GM12873 (cell line): ENCODE results near the gene B3GNT3.

ENCODE experiments used
- TF ChIP-seq, protein P1 (sequence below): IDR thresholded peaks from 2 replicates; pipeline ENCODE4 v1.5.1; 2012; ENCODE audit warnings: low read depth, mild to moderate bottlenecking, moderate library complexity, low read length, control low read depth; ENCODE audit not compliant: insufficient read depth; ENCODE audit errors: missing control alignments

Gene B3GNT3

DNA sequence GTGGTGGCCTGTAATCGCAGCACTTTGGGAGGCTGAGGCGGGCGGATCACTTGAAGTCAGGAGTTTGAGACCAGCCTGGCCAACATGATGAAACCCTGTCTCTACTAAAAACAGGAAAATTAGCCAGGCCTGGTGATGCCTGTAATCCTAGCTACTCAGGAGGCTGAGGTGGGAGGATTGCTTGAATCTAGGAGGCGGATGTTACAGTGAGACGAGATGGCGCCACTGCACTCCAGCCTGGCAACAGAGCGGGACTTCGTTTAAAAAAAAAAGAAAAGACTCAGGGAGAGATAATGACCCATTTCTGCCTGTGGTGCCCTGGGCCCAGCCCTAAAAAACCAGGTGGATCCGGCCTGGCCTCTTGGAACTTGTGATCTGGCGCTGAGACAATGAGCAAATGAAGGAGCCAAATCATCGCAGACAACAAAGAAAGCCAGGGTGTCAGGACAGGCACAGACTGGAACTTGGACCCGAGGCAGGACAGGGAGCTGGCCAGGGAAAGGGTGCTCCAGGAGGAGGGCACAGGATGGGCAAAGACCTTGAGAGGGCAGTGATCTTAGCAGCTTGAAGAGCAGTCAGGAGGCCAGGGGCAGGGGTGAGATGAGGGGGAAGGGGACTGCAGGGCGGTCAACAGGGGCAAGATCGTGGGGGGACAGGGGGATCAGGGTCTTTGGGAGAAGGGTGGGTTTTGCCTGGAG is 53.8 kb downstream of the B3GNT3 start:
- TF ChIP-seq, protein P1, sequence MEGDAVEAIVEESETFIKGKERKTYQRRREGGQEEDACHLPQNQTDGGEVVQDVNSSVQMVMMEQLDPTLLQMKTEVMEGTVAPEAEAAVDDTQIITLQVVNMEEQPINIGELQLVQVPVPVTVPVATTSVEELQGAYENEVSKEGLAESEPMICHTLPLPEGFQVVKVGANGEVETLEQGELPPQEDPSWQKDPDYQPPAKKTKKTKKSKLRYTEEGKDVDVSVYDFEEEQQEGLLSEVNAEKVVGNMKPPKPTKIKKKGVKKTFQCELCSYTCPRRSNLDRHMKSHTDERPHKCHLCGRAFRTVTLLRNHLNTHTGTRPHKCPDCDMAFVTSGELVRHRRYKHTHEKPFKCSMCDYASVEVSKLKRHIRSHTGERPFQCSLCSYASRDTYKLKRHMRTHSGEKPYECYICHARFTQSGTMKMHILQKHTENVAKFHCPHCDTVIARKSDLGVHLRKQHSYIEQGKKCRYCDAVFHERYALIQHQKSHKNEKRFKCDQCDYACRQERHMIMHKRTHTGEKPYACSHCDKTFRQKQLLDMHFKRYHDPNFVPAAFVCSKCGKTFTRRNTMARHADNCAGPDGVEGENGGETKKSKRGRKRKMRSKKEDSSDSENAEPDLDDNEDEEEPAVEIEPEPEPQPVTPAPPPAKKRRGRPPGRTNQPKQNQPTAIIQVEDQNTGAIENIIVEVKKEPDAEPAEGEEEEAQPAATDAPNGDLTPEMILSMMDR, result no peak

DNA sequence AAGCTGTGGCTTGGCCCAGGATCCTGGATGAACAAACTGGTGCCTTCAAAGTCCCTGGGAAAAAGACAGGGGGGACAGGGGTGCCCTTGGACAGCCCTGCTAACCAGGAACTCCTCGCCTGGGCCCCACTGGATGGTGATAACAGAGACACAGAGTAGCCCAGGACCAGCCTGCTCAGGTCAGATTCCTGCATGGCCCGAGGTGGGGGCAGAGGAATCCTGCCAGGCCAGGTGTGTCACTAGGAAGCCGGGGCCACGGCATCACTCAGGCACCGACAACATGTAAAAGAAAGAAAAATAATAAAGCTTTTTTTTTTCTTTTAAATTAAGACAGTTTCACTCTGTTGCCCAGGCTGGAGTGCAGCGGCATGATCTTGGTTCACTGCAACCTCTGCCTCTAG is 59.1 kb downstream of the B3GNT3 start:
- TF ChIP-seq, protein P1, result no peak

DNA sequence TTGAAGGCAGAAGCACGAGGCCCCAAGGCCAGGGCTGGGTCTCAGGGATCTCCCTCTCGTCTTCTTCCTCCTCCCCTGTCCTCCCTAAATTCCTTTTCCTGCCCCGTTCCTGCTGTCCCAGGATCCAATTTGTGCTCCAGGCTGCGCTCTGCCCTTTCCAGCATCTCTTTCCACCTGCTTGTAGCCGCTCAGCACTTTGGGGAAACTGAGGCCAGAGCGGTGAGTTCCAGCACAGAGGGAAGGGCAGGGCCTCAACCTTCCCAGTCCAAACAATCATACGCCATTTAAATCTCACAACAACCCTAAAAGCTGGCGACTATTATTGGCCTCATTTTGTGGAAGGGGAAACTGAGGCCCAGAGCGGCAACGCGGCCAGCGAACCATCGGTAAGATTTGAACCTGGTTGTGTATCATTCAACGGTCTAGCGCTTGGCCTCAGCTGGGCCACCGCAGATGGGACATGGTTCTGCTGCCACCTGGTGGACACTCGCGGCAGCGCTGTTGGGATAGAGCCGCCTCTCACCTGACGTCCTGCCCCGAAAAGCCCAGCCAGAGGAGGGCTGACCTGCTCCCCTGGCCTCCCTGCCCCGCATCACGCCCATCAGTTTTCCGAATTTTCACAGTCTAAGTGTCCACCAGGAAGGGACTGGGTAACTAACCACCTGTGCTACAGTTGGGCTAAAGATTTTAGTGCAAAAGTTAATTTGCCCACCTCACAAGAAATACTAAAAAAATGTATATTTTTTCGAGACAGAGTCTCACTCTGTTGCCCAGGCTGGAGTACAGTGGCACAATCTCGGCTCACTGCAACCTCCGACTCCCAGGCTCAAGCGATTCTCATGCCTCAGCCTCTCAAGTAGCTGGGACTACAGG is 60.6 kb downstream of the B3GNT3 start:
- TF ChIP-seq, protein P1, result peak; percentile 99

DNA sequence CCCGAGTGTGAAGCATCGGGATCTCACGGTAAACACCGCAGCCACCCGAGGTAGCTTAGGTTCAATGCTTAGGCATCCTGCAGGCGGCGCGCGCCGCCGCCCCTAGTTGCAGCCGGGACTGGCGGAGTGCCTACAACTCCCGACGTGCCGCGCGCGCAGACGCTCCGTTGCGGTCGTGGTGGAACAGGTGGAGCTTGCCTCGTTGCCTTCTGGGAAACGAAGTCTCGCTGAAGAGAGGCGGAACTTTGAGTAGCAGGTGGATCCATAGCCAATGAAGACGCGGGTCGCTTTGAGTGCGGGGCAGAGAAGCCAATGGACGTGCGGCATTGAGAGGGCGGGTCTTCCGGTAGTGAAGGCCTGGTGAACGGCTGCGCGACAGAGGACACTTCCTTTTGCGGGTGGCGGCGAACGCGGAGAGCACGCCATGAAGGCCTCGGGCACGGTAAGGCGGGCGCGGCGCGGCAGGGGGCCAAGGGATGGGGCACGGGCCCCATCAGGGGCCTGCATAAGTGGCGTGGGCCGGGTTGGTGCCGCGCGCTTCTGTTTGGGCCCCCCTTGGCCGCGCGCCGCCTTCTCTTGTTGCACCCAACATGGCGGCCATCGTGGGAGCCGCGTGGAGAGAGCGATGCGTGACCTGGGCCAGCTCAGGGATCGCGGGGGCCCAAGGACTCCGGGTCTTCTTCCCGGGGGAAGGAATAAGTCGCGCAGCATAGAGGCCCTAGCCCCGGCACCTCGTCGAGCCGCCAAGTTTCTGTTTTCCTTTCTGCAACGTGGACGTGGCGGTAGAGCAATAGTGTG is 64.8 kb downstream of the B3GNT3 start, which contains the start of gene RPL18A:
Gene RPL18A (plus strand): TSS at position 378 of the 798 bp plus-strand sequence. CDS start 47 bp downstream, at position 425.
- TF ChIP-seq, protein P1, result peak; percentile 96

DNA sequence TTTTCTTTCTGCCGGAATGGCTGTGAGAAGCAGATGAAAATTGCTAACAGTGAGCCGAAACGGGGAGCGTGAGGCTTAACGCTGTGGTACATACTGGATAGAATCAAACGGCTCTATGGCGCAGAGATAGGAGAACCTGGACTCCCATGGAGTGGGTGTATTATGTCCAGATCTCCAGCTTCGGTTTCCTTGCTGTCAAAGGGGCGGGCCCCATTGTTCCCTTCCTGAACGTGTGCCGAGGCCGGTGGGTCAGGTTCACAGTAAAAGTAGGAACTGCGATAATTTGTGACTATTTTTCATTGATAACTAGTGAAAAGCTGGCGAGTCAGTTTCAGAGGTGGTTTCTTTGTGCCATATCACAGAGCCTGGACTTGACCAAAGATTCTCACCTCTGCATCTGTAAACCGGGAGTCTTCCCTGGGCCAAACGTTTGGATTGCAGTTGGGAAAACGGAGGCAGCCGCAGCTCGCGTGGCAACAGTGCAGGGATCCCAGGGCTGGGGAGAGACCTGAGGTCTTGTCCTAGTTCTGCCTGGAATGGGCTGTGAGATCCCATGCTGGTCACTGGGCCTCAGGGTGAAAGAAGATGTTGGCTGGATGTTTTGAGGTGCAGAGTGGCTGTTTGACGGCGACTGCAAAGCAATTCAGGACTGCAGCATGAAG is 65.5 kb downstream of the B3GNT3 start:
- TF ChIP-seq, protein P1, result no peak

DNA sequence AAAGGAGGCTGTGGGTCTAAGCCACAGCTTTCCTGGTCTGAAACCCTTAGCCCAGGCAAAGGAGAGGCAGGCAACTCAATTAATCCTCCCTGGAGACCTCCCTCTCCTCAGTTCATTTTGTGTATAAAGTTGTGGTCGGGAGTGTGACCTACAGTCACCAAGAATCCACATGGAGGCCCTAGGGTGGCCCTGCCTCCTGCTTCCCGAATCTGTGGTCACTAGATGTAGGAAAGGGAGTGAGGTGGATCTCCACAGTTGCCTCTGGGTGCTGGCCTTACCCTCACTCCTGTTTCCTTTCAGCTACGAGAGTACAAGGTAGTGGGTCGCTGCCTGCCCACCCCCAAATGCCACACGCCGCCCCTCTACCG is 66.0 kb downstream of the B3GNT3 start:
- TF ChIP-seq, protein P1, result no peak
